GM13976 (cell line): ENCODE measurements around the gene GHRH.

Experiments used
- DNase-seq: peaks from one replicate; pipeline ENCODE4 v3.0.0; 2012; ENCODE audit warnings: low spot score
- CTCF ChIP-seq: IDR thresholded peaks from 2 replicates; pipeline ENCODE4 v1.5.1; 2012; ENCODE audit warnings: borderline replicate concordance, mild to moderate bottlenecking; ENCODE audit not compliant: insufficient read depth; ENCODE audit errors: extremely low read depth, missing control alignments, control extremely low read depth
- in situ Hi-C: fragments of 300-500 bp; cut with MboI; formaldehyde crosslinking; loops from one replicate; pipeline ENCODE4 v1.12.0; 2022; ENCODE audit warnings: low sequenced_read_pairs, mixed read lengths, inconsistent platforms; ENCODE audit not compliant: unreplicated experiment

Gene GHRH

GRCh38 chr20:37222086-37222485 lies 39.5 kb downstream of the GHRH start:
- in situ Hi-C loops, result no loop called here
- no peak for DNase-seq
- no peak for TF ChIP-seq CTCF

- DNase-seq, result no peak
- no peak for TF ChIP-seq CTCF
- in situ Hi-C loops, result no loop called here
Measured at GRCh38 chr20:37220731-37221130, 40.9 kb downstream of the GHRH start.

GRCh38 chr20:37219751-37220668 lies 41.6 kb downstream of the GHRH start:
- in situ Hi-C loops, result no loop called here
- TF ChIP-seq CTCF, result no peak
- DNase-seq, result no peak

- no peak for TF ChIP-seq CTCF
- in situ Hi-C loops, result no loop called here
- DNase-seq, result no peak
Measured at GRCh38 chr20:37218976-37219375, 42.6 kb downstream of the GHRH start.

GRCh38 chr20:37218441-37218840 lies 43.2 kb downstream of the GHRH start:
- in situ Hi-C loops, result no loop called here
- no peak for TF ChIP-seq CTCF
- DNase-seq, result no peak

GRCh38 chr20:37209661-37210314 lies 51.8 kb downstream of the GHRH start:
- in situ Hi-C loops, result no loop called here
- no peak for TF ChIP-seq CTCF
- no peak for DNase-seq

GRCh38 chr20:37209193-37209592 lies 52.4 kb downstream of the GHRH start:
- in situ Hi-C loops, result no loop called here
- no peak for TF ChIP-seq CTCF
- DNase-seq, result no peak
